Right lobe of liver (tissue), 6 donors: ENCODE data around the gene ZBTB16. TPM values are rescaled to one million over a fixed set of nuclear protein-coding genes. Genes with fewer than 3 reads are reported as not detected.

Experiments
- ATAC-seq, 4 donors: fragments of 200-7000 bp; cut with Tn5 transposase; one replicate each; pipeline ENCODE4 v1.9.1; 2020; ENCODE audit warnings: mild to moderate bottlenecking in 4 of 4, moderate library complexity in 4 of 4
- DNase-seq, 3 donors: peaks; one replicate each; pipeline ENCODE4 v3.0.0-alpha.2; 2020
- H3K27ac ChIP-seq, 3 donors: fragments of 200-600 bp; one replicate each; pipeline ENCODE4 v1.8.0; 2022
- H3K27me3 ChIP-seq, 2 donors: fragments of 200-600 bp; one replicate each; pipeline ENCODE4 v1.8.0; 2022
- H3K36me3 ChIP-seq, 4 donors: fragments of 200-600 bp; sonication (generic) in 1 of 4; one replicate each; pipeline versions ENCODE4 v1.5.1 to v1.8.0; 2017 to 2022; ENCODE audit warnings: control low read depth in 1 of 4
- H3K4me1 ChIP-seq, 4 donors: fragments of 200-600 bp; sonication (generic) in 1 of 4; one replicate each; pipeline versions ENCODE4 v1.5.1 to v1.8.0; 2017 to 2022; ENCODE audit warnings: control low read depth in 1 of 4
- H3K4me3 ChIP-seq, 3 donors: fragments of 200-600 bp; one replicate each; pipeline ENCODE4 v1.8.0; 2022
- H3K9me3 ChIP-seq, 4 donors: fragments of 200-600 bp; sonication (generic) in 1 of 4; one replicate each; pipeline versions ENCODE4 v1.5.1 to v1.8.0; 2017 to 2022; ENCODE audit warnings: control low read depth in 1 of 4
- CTCF ChIP-seq, 4 donors: fragments of 200-600 bp in 3 of 4; fragments of 450-650 bp in 1 of 4; IDR thresholded peaks; one replicate each; pipeline versions ENCODE4 v1.5.1 to v1.8.0; 2016 to 2022; ENCODE audit warnings: antibody characterized with exemption in 4 of 4, mild to moderate bottlenecking in 2 of 4
- POLR2A ChIP-seq: fragments of 450-650 bp; IDR thresholded peaks from one replicate; pipeline ENCODE4 v1.6.1; 2017; ENCODE audit warnings: antibody characterized with exemption, mild to moderate bottlenecking
- WGBS: methylation state at CpG from one replicate; pipeline ENCODE4 v1.1.6; 2018; ENCODE audit warnings: low coverage, low lambda C conversion rate; ENCODE audit not compliant: insufficient coverage; ENCODE audit errors: missing lambda C conversion rate; 5-methylcytosine and 5-hydroxymethylcytosine counted together
- intact Hi-C, 2 donors: fragments of 100-400 bp; cut with DNase I; formaldehyde crosslinking; loops; one replicate each; pipeline versions ENCODE4 v1.11.2 to v1.14.1; 2022
- total RNA-seq, 6 experiments: library from RNA; depleted of rRNA in 2 of 6; stranded (reverse); fragments of >200 nt in 2 of 6; fragmentation: NEBNext Ultra II Directional in 3 of 6; extraction: Animal tissue kit (Norgen Biotek cat#: 25700) in 3 of 6; gene quantifications; one replicate each; pipeline versions ENCODE4 v1.1.0 to v1.2.4, GENCODE V29; 2016 to 2023
- donor health status: DM: no; HTN: yes; CAD: no.
- donor health status: DM: no; HTN: no; CAD: no.
- donor health status: DM: no; HTN: no; CAD: no.
- donor health status: DM: no; HTN: yes; CAD: no.
- donor health status: DM: no; HTN: yes; CAD: no.

ZBTB16 gene
- total RNA-seq, 6 experiments from 2014 or later = 13.1 to 205 (median 52.2) TPM

- H3K9me3 ChIP-seq = no peaks in the 10 kb centered on the region
- no peak for TF ChIP-seq CTCF (IDR thresholded peaks at IDR 0.05)
- TF ChIP-seq POLR2A = no peak
- H3K36me3 ChIP-seq = no peaks in the 10 kb centered on the region
- H3K27me3 ChIP-seq = no peaks in the 10 kb centered on the region
- intact Hi-C loops = no loop called here
- ATAC-seq = peak; percentile 56 to 65 (median 62)
- peaks cover 0 to 98% (median 41%) of the 10 kb centered on the region in 4 donors for H3K4me1 ChIP-seq
- 3% methylated on average over 12 of the region's 12 CpGs for WGBS
- peak overlapping the region; percentile 10 to 27 (median 26) for H3K4me3 ChIP-seq
- DNase-seq = peak; percentile 45 to 75 (median 61)
- peak overlapping the region; percentile 83 to 92 (median 91) for H3K27ac ChIP-seq
These were observed 51.7 kb downstream of the ZBTB16 start for GRCh38 chr11:114110952-114111947.

DNA sequence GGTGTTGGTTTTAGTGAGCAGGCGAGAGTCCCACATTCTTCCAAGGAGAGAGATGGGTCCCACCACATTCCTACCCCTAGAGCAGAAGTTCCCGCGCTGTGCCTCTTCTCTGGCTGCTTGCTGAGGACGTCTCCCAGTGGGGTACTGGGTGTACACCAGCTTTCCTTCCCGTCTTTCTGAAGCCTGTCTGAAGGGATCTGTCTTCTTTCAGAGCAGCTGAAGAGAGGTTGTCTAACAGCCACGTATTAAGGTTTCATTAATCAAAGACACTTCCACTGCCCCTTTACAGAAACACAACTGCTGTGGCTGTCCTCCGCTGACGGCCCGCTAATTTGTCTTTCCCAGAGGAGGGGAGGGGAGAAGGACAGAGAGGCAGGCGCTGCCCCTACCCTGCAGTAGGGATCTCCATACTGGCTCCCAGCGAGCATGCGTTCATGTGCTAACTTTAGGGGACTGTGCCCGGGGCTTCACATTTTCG lies 56.0 kb downstream of the ZBTB16 start:
- Histone ChIP-seq H3K36me3 (no peaks in the 10 kb centered on the region), H3K9me3 (no peaks in the 10 kb centered on the region), H3K27ac (peak overlapping the region in 2 of 3 donors; percentile 13 to 51), H3K4me1 (peaks cover 0 to 92% (median 38%) of the 10 kb centered on the region in 4 donors), H3K27me3 (no peaks in the 10 kb centered on the region), H3K4me3 (no peak overlapping the region)
- intact Hi-C loops = no loop called here
- peak in 1 of 3 donors; percentile 48 for DNase-seq
- ATAC-seq = peak in 1 of 4 donors; percentile 6
- WGBS = 58% methylated on average over 4 of the region's 14 CpGs
- TF ChIP-seq CTCF (IDR thresholded peaks at IDR 0.05) (no peak), POLR2A (no peak)

- Histone ChIP-seq H3K27ac (peak overlapping the region in 1 of 3 donors; percentile 7), H3K4me3 (no peak overlapping the region), H3K36me3 (no peaks in the 10 kb centered on the region), H3K4me1 (peaks cover 0 to 94% (median 41%) of the 10 kb centered on the region in 4 donors), H3K27me3 (no peaks in the 10 kb centered on the region), H3K9me3 (no peaks in the 10 kb centered on the region)
- WGBS = 59% methylated on average over 4 of the region's 5 CpGs
- DNase-seq (no peak), ATAC-seq (peak in 3 of 4 donors; percentile 9 to 50 (median 24))
- no peak for TF ChIP-seq POLR2A
- TF ChIP-seq CTCF (IDR thresholded peaks at IDR 0.05) = no peak
- intact Hi-C loops = no loop called here
These were observed 56.8 kb downstream of the ZBTB16 start for GRCh38 chr11:114116357-114116756.

GRCh38 chr11:114116800-114117199 lies 57.3 kb downstream of the ZBTB16 start:
- Histone ChIP-seq H3K27me3 (no peaks in the 10 kb centered on the region), H3K9me3 (no peaks in the 10 kb centered on the region), H3K4me1 (peaks cover 0 to 94% (median 43%) of the 10 kb centered on the region in 4 donors), H3K27ac (peak overlapping the region in 1 of 3 donors; percentile 7), H3K4me3 (no peak overlapping the region), H3K36me3 (no peaks in the 10 kb centered on the region)
- no peak for ATAC-seq
- no peak for DNase-seq
- 90% methylated on average over 3 of the region's 3 CpGs for WGBS
- TF ChIP-seq POLR2A (no peak), CTCF (IDR thresholded peaks at IDR 0.05) (no peak)
- intact Hi-C loops = no loop called here
